Measurements from ENCODE around the gene EIF2B1.

DNA sequence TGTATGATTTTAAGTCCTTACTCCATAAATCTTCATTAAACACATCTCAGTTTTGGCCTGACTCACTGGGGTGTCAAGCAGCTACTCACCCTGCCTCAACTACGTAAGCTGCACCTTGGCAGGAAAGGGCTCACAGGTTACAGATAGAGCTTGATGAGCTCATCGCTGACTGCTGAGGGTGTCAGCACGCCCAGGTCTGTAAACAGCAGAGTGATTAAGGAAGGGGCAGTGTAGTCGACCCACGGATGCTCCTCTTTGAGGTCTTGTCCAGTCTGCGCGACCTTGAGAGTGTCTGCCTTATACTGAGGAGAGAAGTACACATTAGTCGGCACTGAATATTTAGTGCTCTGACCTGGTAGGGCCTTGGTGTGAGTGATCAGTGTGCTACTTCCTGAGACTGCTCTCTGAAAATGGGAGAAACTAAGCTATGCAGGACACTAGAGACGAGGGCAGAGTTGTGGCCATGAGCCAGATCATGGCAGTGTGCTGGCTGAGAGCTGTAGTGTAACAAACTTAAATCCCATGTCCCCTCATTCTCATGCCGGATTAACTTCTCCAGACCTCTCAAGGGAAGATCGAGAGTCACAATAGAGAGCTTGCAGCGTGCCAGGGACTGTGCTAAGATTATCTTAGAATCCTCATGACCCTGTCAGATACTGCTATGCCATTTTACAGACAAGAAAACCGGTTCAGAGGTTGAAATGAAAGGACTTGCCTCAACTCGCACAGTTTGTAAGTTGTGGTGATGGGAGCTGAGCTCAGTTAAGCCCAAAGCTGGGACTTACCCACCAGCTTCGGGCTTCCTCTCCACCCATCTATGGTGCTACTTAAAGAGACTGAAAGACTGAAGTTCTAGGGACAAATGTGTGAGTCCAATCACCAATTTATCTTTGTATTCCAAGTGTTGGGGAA, 11.6 kb downstream of the EIF2B1 start:
- TF ChIP-seq, protein P1, sequence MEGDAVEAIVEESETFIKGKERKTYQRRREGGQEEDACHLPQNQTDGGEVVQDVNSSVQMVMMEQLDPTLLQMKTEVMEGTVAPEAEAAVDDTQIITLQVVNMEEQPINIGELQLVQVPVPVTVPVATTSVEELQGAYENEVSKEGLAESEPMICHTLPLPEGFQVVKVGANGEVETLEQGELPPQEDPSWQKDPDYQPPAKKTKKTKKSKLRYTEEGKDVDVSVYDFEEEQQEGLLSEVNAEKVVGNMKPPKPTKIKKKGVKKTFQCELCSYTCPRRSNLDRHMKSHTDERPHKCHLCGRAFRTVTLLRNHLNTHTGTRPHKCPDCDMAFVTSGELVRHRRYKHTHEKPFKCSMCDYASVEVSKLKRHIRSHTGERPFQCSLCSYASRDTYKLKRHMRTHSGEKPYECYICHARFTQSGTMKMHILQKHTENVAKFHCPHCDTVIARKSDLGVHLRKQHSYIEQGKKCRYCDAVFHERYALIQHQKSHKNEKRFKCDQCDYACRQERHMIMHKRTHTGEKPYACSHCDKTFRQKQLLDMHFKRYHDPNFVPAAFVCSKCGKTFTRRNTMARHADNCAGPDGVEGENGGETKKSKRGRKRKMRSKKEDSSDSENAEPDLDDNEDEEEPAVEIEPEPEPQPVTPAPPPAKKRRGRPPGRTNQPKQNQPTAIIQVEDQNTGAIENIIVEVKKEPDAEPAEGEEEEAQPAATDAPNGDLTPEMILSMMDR (IDR thresholded peaks at IDR 0.05) = no peak
- no peak for TF ChIP-seq POLR2A (IDR thresholded peaks at IDR 0.05)
